OCI-LY3 (cell line): Measurements from ENCODE around the gene SLC35F3.

Experiments
- EZH2phosphoT487 ChIP-seq: fragments of 200-600 bp; shearing (Covaris generic); IDR thresholded peaks from 2 replicates; pipeline ENCODE4 v1.6.1; 2018; ENCODE audit warnings: antibody characterized with exemption, mixed run types, low read depth
- TF ChIP-seq, protein P1 (sequence below): fragments of 200-600, 300-600 bp; sonication (generic); IDR thresholded peaks from 2 replicates; pipeline ENCODE4 v1.5.1; 2014; ENCODE audit warnings: antibody characterized with exemption, low read length, low read depth

DNA sequence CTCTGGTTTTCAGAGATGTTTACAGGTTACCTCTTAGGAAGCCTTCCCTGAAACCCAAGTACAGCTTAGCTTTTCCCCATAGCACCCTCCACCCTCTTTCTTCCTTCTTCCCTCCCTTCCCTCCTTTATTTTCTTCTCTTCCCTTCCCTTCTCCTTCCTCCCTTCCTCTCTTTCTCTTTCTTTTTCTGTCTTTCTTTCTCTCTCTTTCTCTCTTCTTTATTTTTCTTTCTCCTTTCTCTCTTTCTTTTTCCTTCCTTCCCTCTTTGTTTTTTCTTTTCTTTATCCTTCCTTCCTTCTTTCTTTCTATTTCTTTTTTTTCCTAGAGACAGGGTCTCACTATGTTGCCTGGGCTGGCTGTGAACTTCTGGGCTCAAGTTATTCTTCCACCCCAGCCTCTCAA lies 231.6 kb downstream of the SLC35F3 start:
- TF ChIP-seq, protein P1, sequence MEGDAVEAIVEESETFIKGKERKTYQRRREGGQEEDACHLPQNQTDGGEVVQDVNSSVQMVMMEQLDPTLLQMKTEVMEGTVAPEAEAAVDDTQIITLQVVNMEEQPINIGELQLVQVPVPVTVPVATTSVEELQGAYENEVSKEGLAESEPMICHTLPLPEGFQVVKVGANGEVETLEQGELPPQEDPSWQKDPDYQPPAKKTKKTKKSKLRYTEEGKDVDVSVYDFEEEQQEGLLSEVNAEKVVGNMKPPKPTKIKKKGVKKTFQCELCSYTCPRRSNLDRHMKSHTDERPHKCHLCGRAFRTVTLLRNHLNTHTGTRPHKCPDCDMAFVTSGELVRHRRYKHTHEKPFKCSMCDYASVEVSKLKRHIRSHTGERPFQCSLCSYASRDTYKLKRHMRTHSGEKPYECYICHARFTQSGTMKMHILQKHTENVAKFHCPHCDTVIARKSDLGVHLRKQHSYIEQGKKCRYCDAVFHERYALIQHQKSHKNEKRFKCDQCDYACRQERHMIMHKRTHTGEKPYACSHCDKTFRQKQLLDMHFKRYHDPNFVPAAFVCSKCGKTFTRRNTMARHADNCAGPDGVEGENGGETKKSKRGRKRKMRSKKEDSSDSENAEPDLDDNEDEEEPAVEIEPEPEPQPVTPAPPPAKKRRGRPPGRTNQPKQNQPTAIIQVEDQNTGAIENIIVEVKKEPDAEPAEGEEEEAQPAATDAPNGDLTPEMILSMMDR = no peak
- no peak for TF ChIP-seq EZH2phosphoT487
